K562 (cell line): Measurements from ENCODE around the gene ZRANB1. TPM values are rescaled to one million over a fixed set of nuclear protein-coding genes. Genes with fewer than 3 reads are reported as not detected.

Source experiments
- ATAC-seq: fragments of 200-7000 bp; cut with Tn5 transposase; 3 replicates; pipeline ENCODE4 v1.9.1; 2020; ENCODE audit warnings: moderate library complexity
- BruUV-seq: library from RNA; stranded (reverse); fragments of 400-500 nt; replicated peaks from 2 replicates; lab custom pipeline; 2021; lab: Mats Ljungman, UMichigan
- CTCF ChIA-PET: fragments of 300-600 bp; formaldehyde crosslinking; extraction: SDS; loops from one replicate; lab custom pipeline; 2021; ENCODE audit warnings: low intra/inter-chr PET ratio; lab: Yijun Ruan, JAX
- POLR2A ChIA-PET: fragments of 300-600, 350-650 bp; sonication (Branson Sonifier 250); formaldehyde crosslinking; extraction: SDS; loops from one replicate; lab custom pipeline; 2021; ENCODE audit warnings: antibody characterized with exemption, inconsistent platforms; lab: Yijun Ruan, JAX
- DNase-seq, 4 experiments: peaks; one replicate each; pipeline versions ENCODE4 v3.0.0 to v3.0.0-alpha.2; 2011 to 2018; ENCODE audit warnings: low spot score in 3 of 4, mixed read lengths in 3 of 4; ENCODE audit errors: extremely low read depth in 1 of 4
- FAIRE-seq: peaks from 2 replicates; lab custom pipeline; 2011; peaks lifted over from hg19 to GRCh38; lab: Jason Lieb, UNC
- H2AFZ ChIP-seq: 2 replicates; pipeline ENCODE4 v1.6.0; 2011; ENCODE audit warnings: low read depth, low read length, control low read depth, inconsistent platforms
- H3K27ac ChIP-seq: fragments of 200-600 bp; 3 replicates; pipeline ENCODE4 v1.8.0; 2011; ENCODE audit warnings: low read depth, mild to moderate bottlenecking, control low read depth, inconsistent platforms, low read length, moderate library complexity, mixed read lengths; ENCODE audit errors: extremely low read depth
- H3K27me3 ChIP-seq, 2 experiments: fragments of 300-600 bp in 1 of 2; 2 replicates in 1 of 2; 3 replicates in 1 of 2; pipeline versions ENCODE4 v1.6.0 to v1.8.0; 2011; ENCODE audit warnings: inconsistent platforms in 2 of 2, low read length in 2 of 2, mild to moderate bottlenecking in 1 of 2, mixed read lengths in 1 of 2, moderate library complexity in 1 of 2; ENCODE audit not compliant: control insufficient read depth in 2 of 2, insufficient read depth in 2 of 2
- H3K36me3 ChIP-seq: fragments of 300-600 bp; 3 replicates; pipeline ENCODE4 v1.8.0; 2011; ENCODE audit warnings: mild to moderate bottlenecking, low read length, inconsistent platforms; ENCODE audit not compliant: control insufficient read depth, insufficient read depth
- H3K4me1 ChIP-seq, 2 experiments: fragments of 200-600 bp in 1 of 2; replicated peaks in 1 of 2; 2 replicates in 1 of 2; 3 replicates in 1 of 2; pipeline versions ENCODE4 v1.5.1 to v1.8.0; 2011; ENCODE audit warnings: inconsistent platforms in 2 of 2, low read length in 2 of 2, mild to moderate bottlenecking in 1 of 2, mixed read lengths in 1 of 2, moderate library complexity in 1 of 2; ENCODE audit not compliant: control insufficient read depth in 2 of 2, insufficient read depth in 2 of 2
- H3K4me2 ChIP-seq: 2 replicates; pipeline ENCODE4 v1.6.1; 2011; ENCODE audit warnings: low read length, control low read depth, inconsistent platforms, mixed read lengths; ENCODE audit not compliant: insufficient read depth
- H3K4me3 ChIP-seq: fragments of 200-600 bp; sonication (generic), shearing (Covaris generic); 2 replicates; pipeline ENCODE4 v1.5.1; 2016; ENCODE audit warnings: control low read depth, inconsistent platforms
- H3K79me2 ChIP-seq: fragments of 200-600 bp; 3 replicates; pipeline ENCODE4 v1.8.0; 2011; ENCODE audit warnings: low read length, inconsistent platforms; ENCODE audit not compliant: control insufficient read depth, insufficient read depth
- H3K9ac ChIP-seq, 2 experiments: 2 replicates each; pipeline versions ENCODE4 v1.6.0 to v1.6.1; 2011; ENCODE audit warnings: low read depth in 2 of 2, low read length in 2 of 2, control low read depth in 1 of 2, inconsistent platforms in 1 of 2, mild to moderate bottlenecking in 1 of 2, mixed read lengths in 1 of 2; ENCODE audit not compliant: insufficient read depth in 1 of 2
- H3K9me1 ChIP-seq: one replicate; pipeline ENCODE4 v1.6.0; 2011; ENCODE audit warnings: inconsistent platforms, mild to moderate bottlenecking, low read length, moderate library complexity; ENCODE audit not compliant: control insufficient read depth, insufficient read depth
- H3K9me3 ChIP-seq: replicated peaks from 2 replicates; pipeline ENCODE4 v1.5.1; 2011; ENCODE audit warnings: low read depth, low read length, inconsistent platforms; ENCODE audit not compliant: control insufficient read depth, insufficient read depth
- H4K20me1 ChIP-seq: replicated peaks from 2 replicates; pipeline ENCODE4 v1.6.1; 2011; ENCODE audit warnings: low read length, inconsistent platforms, mixed read lengths; ENCODE audit not compliant: control insufficient read depth, insufficient read depth
- CBFA2T3 ChIP-seq: fragments of 450-650 bp; IDR thresholded peaks from 2 replicates; pipeline ENCODE4 v1.6.1; 2017
- FOS ChIP-seq: IDR thresholded peaks from 3 replicates; pipeline ENCODE4 v1.6.1; 2011; ENCODE audit not compliant: insufficient read length; ENCODE audit errors: extremely low read depth
- HINFP ChIP-seq: fragments of 450-650 bp; conservative IDR thresholded peaks from 2 replicates; pipeline ENCODE4 v1.6.1; 2016; ENCODE audit warnings: missing genetic modification characterization, low read depth, mild to moderate bottlenecking, control low read depth, missing compliant biosample characterization
- MBD2 ChIP-seq: sonication (generic); IDR thresholded peaks from 2 replicates; pipeline ENCODE4 v1.6.1; 2016; ENCODE audit warnings: low read depth, borderline replicate concordance
- POLR2H ChIP-seq: IDR thresholded peaks from 2 replicates; pipeline ENCODE4 v1.6.1; 2016; ENCODE audit warnings: missing genetic modification characterization, low read depth, mild to moderate bottlenecking, control low read depth, missing compliant biosample characterization, moderate library complexity
- SNIP1 ChIP-seq: fragments of 450-650 bp; IDR thresholded peaks from 2 replicates; pipeline ENCODE4 v1.7.1; 2017; ENCODE audit warnings: low read depth, mild to moderate bottlenecking
- TBL1XR1 ChIP-seq, 2 experiments: IDR thresholded peaks; 2 replicates each; pipeline ENCODE4 v1.6.1; 2012; ENCODE audit warnings: improper control_type of control experiment in 2 of 2, low read length in 2 of 2, mild to moderate bottlenecking in 1 of 2
- TCFL5 ChIP-seq: fragments of 250-450 bp; sonication (Bioruptor Pico); conservative IDR thresholded peaks from 2 replicates; pipeline ENCODE4 v1.6.1; 2021; ENCODE audit warnings: mild to moderate bottlenecking, moderate library complexity, matching md5 sums
- ZFP36 ChIP-seq: fragments of 150-350 bp; IDR thresholded peaks from 2 replicates; pipeline ENCODE4 v1.6.1; 2018; ENCODE audit warnings: low read length, low read depth; ENCODE audit not compliant: partially characterized antibody
- ZNF175 ChIP-seq: fragments of 200-800 bp; sonication (Bioruptor generic); IDR thresholded peaks from 2 replicates; pipeline ENCODE4 v1.6.1; 2016; ENCODE audit warnings: low read depth, mild to moderate bottlenecking, missing genetic modification characterization, missing compliant biosample characterization
- WGBS: fragments of 100-300 bp; shearing (Covaris generic); methylation state at CpG from one replicate; pipeline ENCODE4 v1.1.6; 2016; ENCODE audit warnings: low coverage, mixed read lengths; ENCODE audit not compliant: insufficient coverage; ENCODE audit errors: missing lambda C conversion rate; 5-methylcytosine and 5-hydroxymethylcytosine counted together
- in situ Hi-C: fragments of 300-500 bp; cut with MboI; formaldehyde crosslinking; loops from 4 replicates; pipeline ENCODE4 v1.15.0; 2018; ENCODE audit warnings: inconsistent platforms, mixed read lengths
- intact Hi-C: fragments of 100-400 bp; cut with micrococcal nuclease; formaldehyde crosslinking; loops from 2 replicates; pipeline ENCODE4 v1.14.2; 2022
- polyA plus RNA-seq, 8 experiments: library from polyadenylated mRNA; depleted of rRNA in 4 of 8; stranded (reverse) in 5 of 8; unstranded in 3 of 8; fragments of >200 nt; fragmentation: Nextera tagmentation in 2 of 8; fragmentation: Illumina TruSeq in 1 of 8; extraction: Ambion mirVana in 2 of 8; extraction: Trizol in 1 of 8; gene quantifications; 2 replicates each; pipeline versions ENCODE4 v1.2.1 to v1.2.3, GENCODE V29; 2011 to 2014; ENCODE audit warnings: inconsistent platforms in 1 of 8, missing spikeins in 1 of 8
- total RNA-seq, 7 experiments: library from RNA; depleted of rRNA in 6 of 7; stranded (reverse); fragments of >200 nt in 6 of 7; fragmentation: Illumina TruSeq in 2 of 7; extraction: Trizol in 2 of 7; gene quantifications; 2 replicates each; pipeline versions ENCODE4 v1.2.1 to v1.2.3, GENCODE V29; 2011 to 2021; ENCODE audit warnings: low replicate concordance in 1 of 7
- TF ChIP-seq, protein P1 (sequence below), 2 experiments: fragments of 450-650 bp; IDR thresholded peaks; 2 replicates each; pipeline ENCODE4 v1.6.1; 2016
- TF ChIP-seq, protein P2 (sequence below): sonication (generic); formaldehyde crosslinking; IDR thresholded peaks from 2 replicates; pipeline ENCODE4 v1.8.1; 2023; ENCODE audit warnings: mild to moderate bottlenecking, missing genetic modification reagents
- TF ChIP-seq, protein P3 (sequence below): sonication (generic); formaldehyde crosslinking; IDR thresholded peaks from 2 replicates; pipeline ENCODE4 v1.8.0; 2022; ENCODE audit warnings: mild to moderate bottlenecking, missing genetic modification reagents

ZRANB1 gene
- total and polyA plus RNA-seq, 9 of the 15 experiments (the other 6 are each of a cell fraction or from before 2014, with no cell fraction given) = 0.07 to 1.1 (median 0.64) TPM

DNA sequence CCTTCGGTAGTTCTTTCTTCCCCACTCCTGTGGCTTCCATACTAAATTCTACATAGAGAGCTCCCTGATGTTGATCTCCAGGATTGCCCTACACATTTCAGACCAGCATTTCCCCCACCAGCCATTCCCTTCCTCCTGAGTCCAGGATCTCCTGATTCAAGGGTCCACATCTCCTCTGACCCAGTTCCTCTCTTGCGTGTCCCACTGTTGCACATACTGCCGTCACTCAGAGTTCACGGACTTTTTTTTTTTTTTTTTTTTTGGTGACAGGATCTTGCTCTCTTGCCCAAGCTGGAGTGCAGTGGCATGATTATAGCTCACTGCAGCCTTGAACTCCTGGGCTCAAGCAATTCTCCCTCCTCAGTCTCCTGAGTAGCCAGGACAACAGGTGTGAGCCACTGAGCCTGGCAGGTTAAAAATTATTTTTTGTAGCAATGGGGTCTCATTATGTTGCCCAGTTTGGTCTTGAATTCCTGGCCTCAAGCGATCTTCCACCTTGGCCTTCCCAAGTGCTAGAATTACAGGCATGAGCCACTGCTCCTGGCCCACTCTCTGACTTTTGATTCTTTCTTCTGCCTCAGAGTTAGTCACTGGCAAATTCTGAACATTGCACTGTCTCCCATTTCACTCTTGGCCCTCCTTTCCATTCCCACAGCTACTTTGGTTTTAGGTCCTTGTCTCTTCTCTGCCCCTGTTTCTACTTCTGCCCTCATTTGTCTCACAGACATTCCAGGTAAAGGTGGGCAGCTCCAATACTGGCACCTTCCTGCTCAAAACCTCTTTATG, 29.6 kb upstream of the ZRANB1 start (continued):
- TF ChIP-seq MBD2 (no peak), ZFP36 (no peak), SNIP1 (no peak)

GRCh38 chr10:124913167-124913566, 28.8 kb upstream of the ZRANB1 start:
- BruUV-seq = no TSS peak
- TF ChIP-seq CBFA2T3 (no peak), HINFP (tag) (no peak), FOS (no peak), POLR2H (tag) (no peak), TBL1XR1 (IDR thresholded peaks at IDR 0.05; ENCODE audit: low read length in 2 of 2) (no peak), ZNF175 (CRISPR knock-in tag) (no peak), TCFL5 (CRISPR knock-in tag) (no peak)
- TF ChIP-seq, protein P1, sequence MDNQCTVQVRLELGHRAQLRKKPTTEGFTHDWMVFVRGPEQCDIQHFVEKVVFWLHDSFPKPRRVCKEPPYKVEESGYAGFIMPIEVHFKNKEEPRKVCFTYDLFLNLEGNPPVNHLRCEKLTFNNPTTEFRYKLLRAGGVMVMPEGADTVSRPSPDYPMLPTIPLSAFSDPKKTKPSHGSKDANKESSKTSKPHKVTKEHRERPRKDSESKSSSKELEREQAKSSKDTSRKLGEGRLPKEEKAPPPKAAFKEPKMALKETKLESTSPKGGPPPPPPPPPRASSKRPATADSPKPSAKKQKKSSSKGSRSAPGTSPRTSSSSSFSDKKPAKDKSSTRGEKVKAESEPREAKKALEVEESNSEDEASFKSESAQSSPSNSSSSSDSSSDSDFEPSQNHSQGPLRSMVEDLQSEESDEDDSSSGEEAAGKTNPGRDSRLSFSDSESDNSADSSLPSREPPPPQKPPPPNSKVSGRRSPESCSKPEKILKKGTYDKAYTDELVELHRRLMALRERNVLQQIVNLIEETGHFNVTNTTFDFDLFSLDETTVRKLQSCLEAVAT (IDR thresholded peaks at IDR 0.05) = no peak
- TF ChIP-seq, protein P2, sequence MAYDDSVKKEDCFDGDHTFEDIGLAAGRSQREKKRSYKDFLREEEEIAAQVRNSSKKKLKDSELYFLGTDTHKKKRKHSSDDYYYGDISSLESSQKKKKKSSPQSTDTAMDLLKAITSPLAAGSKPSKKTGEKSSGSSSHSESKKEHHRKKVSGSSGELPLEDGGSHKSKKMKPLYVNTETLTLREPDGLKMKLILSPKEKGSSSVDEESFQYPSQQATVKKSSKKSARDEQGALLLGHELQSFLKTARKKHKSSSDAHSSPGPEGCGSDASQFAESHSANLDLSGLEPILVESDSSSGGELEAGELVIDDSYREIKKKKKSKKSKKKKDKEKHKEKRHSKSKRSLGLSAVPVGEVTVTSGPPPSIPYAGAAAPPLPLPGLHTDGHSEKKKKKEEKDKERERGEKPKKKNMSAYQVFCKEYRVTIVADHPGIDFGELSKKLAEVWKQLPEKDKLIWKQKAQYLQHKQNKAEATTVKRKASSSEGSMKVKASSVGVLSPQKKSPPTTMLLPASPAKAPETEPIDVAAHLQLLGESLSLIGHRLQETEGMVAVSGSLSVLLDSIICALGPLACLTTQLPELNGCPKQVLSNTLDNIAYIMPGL = no peak
- TF ChIP-seq, protein P3, sequence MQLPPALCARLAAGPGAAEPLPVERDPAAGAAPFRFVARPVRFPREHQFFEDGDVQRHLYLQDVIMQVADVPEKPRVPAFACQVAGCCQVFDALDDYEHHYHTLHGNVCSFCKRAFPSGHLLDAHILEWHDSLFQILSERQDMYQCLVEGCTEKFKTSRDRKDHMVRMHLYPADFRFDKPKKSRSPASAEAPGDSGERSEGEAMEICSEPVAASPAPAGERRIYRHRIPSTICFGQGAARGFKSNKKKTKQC (CRISPR knock-in tag) = no peak

More at GRCh38 chr10:124913167-124913566, 28.8 kb upstream of the ZRANB1 start:
- WGBS = 61% methylated on average over 3 of the region's 3 CpGs
- H3K9me3 ChIP-seq = no peaks in the 10 kb centered on the region
- H3K4me3 ChIP-seq = no peak overlapping the region
- H3K36me3 ChIP-seq = no peaks in the 10 kb centered on the region
- peaks cover 23% of the 10 kb centered on the region for H3K79me2 ChIP-seq
- in situ Hi-C loops = loop anchor here (10.0 kb wide), 1 partner anchor 132 kb away; no protein-coding TSS in a partner anchor
- no peak overlapping the region for H3K4me2 ChIP-seq
- DNase-seq (no peak), ATAC-seq (no peak), FAIRE-seq (no peak)
- peaks cover 10 to 31% of the 10 kb centered on the region in 2 experiments for H3K4me1 ChIP-seq
- H3K9me1 ChIP-seq = no peaks in the 10 kb centered on the region
- no peaks in the 10 kb centered on the region for H3K27me3 ChIP-seq
- intact Hi-C loops = no loop called here
- H3K9ac ChIP-seq = no peak overlapping the region
- H3K27ac ChIP-seq = no peak overlapping the region
- no peak overlapping the region for H2AFZ ChIP-seq
- peaks cover 7% of the 10 kb centered on the region; the same call in 1 of the 2 replicates for H4K20me1 ChIP-seq
- ChIA-PET CTCF (no interaction called here), POLR2A (no interaction called here)
